Gastroesophageal sphincter (tissue), 4 donors: Measurements from ENCODE around the gene CHD6. TPM values are rescaled to one million over a fixed set of nuclear protein-coding genes. Genes with fewer than 3 reads are reported as not detected.

Experiments used
- ATAC-seq: fragments of 150-250 bp; one replicate; pipeline ENCODE4 v1.9.1; 2016; ENCODE audit warnings: mild to moderate bottlenecking, moderate library complexity
- H3K27ac ChIP-seq, 4 donors: fragments of 200-600 bp; sonication (generic) in 3 of 4; 1 replicate in 3 of 4; 2 replicates in 1 of 4; pipeline ENCODE4 v1.5.1; 2016 to 2019
- H3K27me3 ChIP-seq: fragments of 200-600 bp; sonication (generic); one replicate; pipeline ENCODE4 v1.5.1; 2019
- H3K36me3 ChIP-seq, 2 donors: fragments of 200-600 bp; sonication (generic); one replicate each; pipeline ENCODE4 v1.5.1; 2019; ENCODE audit warnings: control low read depth in 1 of 2
- H3K4me1 ChIP-seq, 3 donors: fragments of 200-600 bp; sonication (generic); 1 replicate in 2 of 3; 2 replicates in 1 of 3; pipeline ENCODE4 v1.5.1; 2016 to 2019; ENCODE audit warnings: control low read depth in 2 of 3
- H3K4me3 ChIP-seq, 2 donors: fragments of 200-600 bp; sonication (generic); one replicate each; pipeline ENCODE4 v1.5.1; 2019; ENCODE audit warnings: mild to moderate bottlenecking in 1 of 2, moderate library complexity in 1 of 2
- H3K9me3 ChIP-seq, 3 donors: fragments of 200-600 bp; sonication (generic); one replicate each; pipeline ENCODE4 v1.5.1; 2017 to 2019; ENCODE audit warnings: control low read depth in 2 of 3
- EP300 ChIP-seq: sonication (generic); formaldehyde crosslinking; IDR thresholded peaks from one replicate; pipeline ENCODE4 v1.6.1; 2017; ENCODE audit warnings: antibody characterized with exemption, mild to moderate bottlenecking
- POLR2A ChIP-seq, 2 donors: fragments of 450-650 bp; IDR thresholded peaks; one replicate each; pipeline ENCODE4 v1.6.1; 2017; ENCODE audit warnings: antibody characterized with exemption in 2 of 2, mild to moderate bottlenecking in 2 of 2, moderate library complexity in 1 of 2
- POLR2AphosphoS5 ChIP-seq: sonication (generic); formaldehyde crosslinking; IDR thresholded peaks from one replicate; pipeline ENCODE4 v1.6.1; 2017; ENCODE audit warnings: antibody characterized with exemption
- WGBS, 2 donors: methylation state at CpG; one replicate each; pipeline ENCODE4 v1.1.5; 2018; ENCODE audit warnings: low coverage in 1 of 2; 5-methylcytosine and 5-hydroxymethylcytosine counted together
- total RNA-seq, 4 donors: library from RNA; depleted of rRNA; stranded (reverse); fragments of >200 nt; gene quantifications; one replicate each; pipeline ENCODE4 v1.1.0, GENCODE V29; 2016
- TF ChIP-seq, protein P1 (sequence below), 4 experiments: fragments of 200-600 bp in 2 of 4; fragments of 450-650 bp in 2 of 4; sonication (generic) in 1 of 4; IDR thresholded peaks; one replicate each; pipeline ENCODE4 v1.5.1; 2017 to 2019; ENCODE audit warnings: antibody characterized with exemption in 4 of 4, mild to moderate bottlenecking in 2 of 4, moderate library complexity in 2 of 4

Gene CHD6
- total RNA-seq, 4 donors from 2014 or later: 37.4 to 58.3 (median 40.4) TPM

DNA sequence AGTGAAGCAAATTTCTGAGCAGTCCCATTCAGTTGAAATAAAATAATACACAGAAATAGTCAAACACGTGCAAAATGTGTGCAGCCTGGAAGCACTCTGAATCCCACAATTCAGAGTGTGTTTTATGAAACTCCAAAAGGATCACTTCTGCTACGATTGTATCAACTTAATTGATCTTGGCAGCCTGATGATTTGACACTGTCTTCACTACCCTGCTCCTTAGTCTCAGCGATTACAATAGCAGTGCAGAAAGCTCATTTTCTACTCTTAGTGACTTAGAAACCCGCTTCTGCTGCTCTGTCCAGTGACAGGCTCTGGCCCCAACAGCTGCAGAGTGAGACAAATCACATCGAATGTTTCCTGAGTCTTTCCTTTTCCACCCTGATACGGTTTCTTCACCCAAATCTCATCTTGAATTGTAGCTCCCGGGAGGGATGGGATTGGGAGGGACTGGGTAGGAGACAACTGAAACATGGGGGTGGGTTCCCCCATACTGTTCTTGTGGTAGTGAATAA, 235.3 kb downstream of the CHD6 start:
- no peak for TF ChIP-seq EP300
- no peak for TF ChIP-seq POLR2AphosphoS5
- TF ChIP-seq POLR2A (IDR thresholded peaks at IDR 0.05): no peak
- TF ChIP-seq, protein P1, sequence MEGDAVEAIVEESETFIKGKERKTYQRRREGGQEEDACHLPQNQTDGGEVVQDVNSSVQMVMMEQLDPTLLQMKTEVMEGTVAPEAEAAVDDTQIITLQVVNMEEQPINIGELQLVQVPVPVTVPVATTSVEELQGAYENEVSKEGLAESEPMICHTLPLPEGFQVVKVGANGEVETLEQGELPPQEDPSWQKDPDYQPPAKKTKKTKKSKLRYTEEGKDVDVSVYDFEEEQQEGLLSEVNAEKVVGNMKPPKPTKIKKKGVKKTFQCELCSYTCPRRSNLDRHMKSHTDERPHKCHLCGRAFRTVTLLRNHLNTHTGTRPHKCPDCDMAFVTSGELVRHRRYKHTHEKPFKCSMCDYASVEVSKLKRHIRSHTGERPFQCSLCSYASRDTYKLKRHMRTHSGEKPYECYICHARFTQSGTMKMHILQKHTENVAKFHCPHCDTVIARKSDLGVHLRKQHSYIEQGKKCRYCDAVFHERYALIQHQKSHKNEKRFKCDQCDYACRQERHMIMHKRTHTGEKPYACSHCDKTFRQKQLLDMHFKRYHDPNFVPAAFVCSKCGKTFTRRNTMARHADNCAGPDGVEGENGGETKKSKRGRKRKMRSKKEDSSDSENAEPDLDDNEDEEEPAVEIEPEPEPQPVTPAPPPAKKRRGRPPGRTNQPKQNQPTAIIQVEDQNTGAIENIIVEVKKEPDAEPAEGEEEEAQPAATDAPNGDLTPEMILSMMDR (IDR thresholded peaks at IDR 0.05): no peak
- H3K4me3 ChIP-seq: no peak overlapping the region
- ATAC-seq: no peak
- H3K27ac ChIP-seq: no peak overlapping the region
- H3K36me3 ChIP-seq: no peaks in the 10 kb centered on the region
- WGBS, 2 donors: 43 to 54% methylated on average over 5 to 7 of the region's 7 CpGs
- peaks cover 4% of the 10 kb centered on the region for H3K27me3 ChIP-seq
- peaks cover 0 to 16% (median 8%) of the 10 kb centered on the region in 3 donors for H3K4me1 ChIP-seq
- H3K9me3 ChIP-seq: no peaks in the 10 kb centered on the region

DNA sequence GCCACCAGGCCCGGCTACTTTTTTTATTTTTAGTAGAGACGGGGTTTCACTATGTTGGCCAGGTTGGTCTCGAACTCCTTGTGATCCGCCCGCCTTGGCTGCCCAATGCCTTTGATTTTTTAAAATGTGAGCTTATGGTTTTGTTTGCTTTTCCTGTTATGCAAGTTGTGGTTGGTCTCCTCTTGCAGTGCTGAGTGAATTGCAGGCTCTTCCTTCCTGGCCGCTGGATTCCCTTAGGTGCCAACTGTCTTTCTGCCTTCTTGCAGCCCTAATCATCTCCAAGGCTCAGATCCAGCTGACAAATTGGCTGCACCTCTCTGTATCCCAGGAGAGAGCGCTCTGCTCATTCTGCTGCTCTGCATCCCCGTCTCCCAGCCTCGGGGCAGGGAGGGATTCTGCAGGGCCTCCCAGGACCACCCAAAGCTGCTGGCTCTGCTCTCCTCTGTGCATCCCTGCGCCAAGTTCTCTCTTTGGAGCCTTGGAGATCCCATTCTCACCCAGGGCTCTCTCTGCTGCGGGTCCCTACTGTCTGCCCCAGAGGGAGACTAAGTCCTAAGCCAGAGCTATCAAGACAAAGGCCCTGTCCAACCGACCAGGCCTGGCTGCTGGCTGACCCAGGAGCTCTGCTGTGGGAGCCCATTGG, 237.5 kb downstream of the CHD6 start:
- 77 to 81% methylated on average over 6 to 11 of the region's 12 CpGs for WGBS, 2 donors
- Histone ChIP-seq H3K9me3 (no peaks in the 10 kb centered on the region), H3K4me3 (no peak overlapping the region), H3K36me3 (no peaks in the 10 kb centered on the region), H3K27ac (no peak overlapping the region), H3K27me3 (peaks cover 13% of the 10 kb centered on the region), H3K4me1 (no peaks in the 10 kb centered on the region)
- TF ChIP-seq, protein P1 (IDR thresholded peaks at IDR 0.05): no peak
- TF ChIP-seq POLR2A (IDR thresholded peaks at IDR 0.05) (no peak), EP300 (no peak), POLR2AphosphoS5 (no peak)
- no peak for ATAC-seq

DNA sequence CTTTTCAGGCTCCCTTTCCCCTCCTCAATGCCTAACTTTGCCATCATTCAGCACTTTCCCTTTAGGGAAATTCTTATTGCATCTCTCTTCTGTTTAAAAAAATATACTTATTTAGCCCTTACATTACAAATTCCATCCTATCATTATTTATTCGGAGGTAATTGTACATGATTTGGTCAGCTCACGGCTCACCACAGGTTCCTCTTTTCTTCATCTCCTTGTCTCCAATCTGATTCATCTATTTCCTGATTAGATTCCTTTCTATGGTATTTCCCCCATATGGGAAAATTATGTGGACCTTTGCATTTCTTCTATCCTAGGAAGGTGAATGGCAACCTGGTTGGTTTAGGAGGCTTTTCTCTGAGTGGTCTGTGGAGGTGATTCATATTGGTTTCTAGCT, 238.6 kb downstream of the CHD6 start:
- H3K36me3 ChIP-seq: no peaks in the 10 kb centered on the region
- no peak overlapping the region for H3K4me3 ChIP-seq
- H3K9me3 ChIP-seq: no peaks in the 10 kb centered on the region
- ATAC-seq: no peak
- peaks cover 19% of the 10 kb centered on the region for H3K27me3 ChIP-seq
- no peaks in the 10 kb centered on the region for H3K4me1 ChIP-seq
- WGBS, 2 donors: 95 to 100% methylated on average over 2 of the region's 2 CpGs
- no peak overlapping the region for H3K27ac ChIP-seq
- TF ChIP-seq POLR2AphosphoS5 (no peak), POLR2A (IDR thresholded peaks at IDR 0.05) (no peak), EP300 (no peak)
- TF ChIP-seq, protein P1 (IDR thresholded peaks at IDR 0.05): no peak

DNA sequence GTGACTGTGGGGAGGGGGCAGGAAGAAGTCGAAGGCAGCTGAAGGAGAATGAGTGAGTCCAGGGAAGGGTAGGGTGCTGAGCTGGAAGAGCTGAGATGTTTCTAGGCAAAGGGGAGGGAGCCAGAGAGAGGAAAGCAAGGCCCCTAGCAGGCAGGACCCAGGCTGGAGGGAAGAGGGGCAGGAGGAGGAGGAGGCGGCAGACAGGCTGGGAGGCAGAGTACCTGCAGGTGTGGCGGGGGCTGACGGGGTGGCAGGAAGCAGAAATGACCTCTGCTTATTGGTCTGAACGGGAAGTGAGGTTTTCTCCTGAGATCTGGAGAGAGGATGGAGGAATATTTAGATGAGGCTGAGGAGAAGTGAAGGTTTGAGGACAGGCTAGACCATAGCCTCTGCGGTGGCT, 240.9 kb downstream of the CHD6 start:
- H3K4me3 ChIP-seq: no peak overlapping the region
- ATAC-seq: no peak
- H3K4me1 ChIP-seq: no peaks in the 10 kb centered on the region
- H3K9me3 ChIP-seq: no peaks in the 10 kb centered on the region
- no peaks in the 10 kb centered on the region for H3K36me3 ChIP-seq
- H3K27me3 ChIP-seq: peaks cover 22% of the 10 kb centered on the region
- 59 to 84% methylated on average over 5 to 6 of the region's 6 CpGs for WGBS, 2 donors
- no peak overlapping the region for H3K27ac ChIP-seq
- TF ChIP-seq EP300: no peak
- no peak for TF ChIP-seq POLR2AphosphoS5
- no peak for TF ChIP-seq POLR2A (IDR thresholded peaks at IDR 0.05)
- TF ChIP-seq, protein P1 (IDR thresholded peaks at IDR 0.05): no peak

DNA sequence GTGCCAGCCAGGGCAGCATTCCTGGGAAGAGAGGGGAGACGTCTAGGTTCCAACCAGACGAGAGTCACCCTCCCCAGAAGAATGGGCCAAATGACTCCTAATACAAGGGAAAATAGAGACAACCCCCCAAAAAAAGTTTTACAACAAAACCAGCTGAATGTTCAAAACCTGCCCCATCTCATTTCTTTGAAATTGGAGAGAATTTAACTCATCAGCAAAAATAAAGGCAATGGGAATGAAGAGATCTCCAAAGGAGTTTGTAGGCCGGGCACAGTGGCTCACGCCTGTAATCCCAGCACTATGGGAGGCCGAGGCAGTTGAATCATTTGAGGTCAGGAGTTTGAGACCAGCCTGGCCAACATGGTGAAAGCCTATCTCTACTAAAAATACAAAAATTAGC, 241.8 kb downstream of the CHD6 start:
- TF ChIP-seq POLR2AphosphoS5 (no peak), POLR2A (IDR thresholded peaks at IDR 0.05) (no peak), EP300 (no peak)
- TF ChIP-seq, protein P1 (IDR thresholded peaks at IDR 0.05): no peak
- Histone ChIP-seq H3K4me3 (no peak overlapping the region), H3K27me3 (peaks cover 22% of the 10 kb centered on the region), H3K9me3 (peaks cover 0 to 6% (median 0%) of the 10 kb centered on the region in 3 donors), H3K4me1 (no peaks in the 10 kb centered on the region), H3K36me3 (no peaks in the 10 kb centered on the region), H3K27ac (no peak overlapping the region)
- ATAC-seq: no peak
- WGBS, 2 donors: 92 to 93% methylated on average over 3 of the region's 5 CpGs
